CD4-positive, alpha-beta T cell treated with Interleukin-1 beta for 1 hour (primary cell): ENCODE results near the gene PIK3C2B.
A peak's percentile ranks its signal among the peaks of the same experiment; 100 is the strongest.

Source experiments
- DNase-seq, 2 donors: peaks; one replicate each; pipeline ENCODE4 v3.0.0-alpha.2; 2020 to 2022

PIK3C2B gene

DNA sequence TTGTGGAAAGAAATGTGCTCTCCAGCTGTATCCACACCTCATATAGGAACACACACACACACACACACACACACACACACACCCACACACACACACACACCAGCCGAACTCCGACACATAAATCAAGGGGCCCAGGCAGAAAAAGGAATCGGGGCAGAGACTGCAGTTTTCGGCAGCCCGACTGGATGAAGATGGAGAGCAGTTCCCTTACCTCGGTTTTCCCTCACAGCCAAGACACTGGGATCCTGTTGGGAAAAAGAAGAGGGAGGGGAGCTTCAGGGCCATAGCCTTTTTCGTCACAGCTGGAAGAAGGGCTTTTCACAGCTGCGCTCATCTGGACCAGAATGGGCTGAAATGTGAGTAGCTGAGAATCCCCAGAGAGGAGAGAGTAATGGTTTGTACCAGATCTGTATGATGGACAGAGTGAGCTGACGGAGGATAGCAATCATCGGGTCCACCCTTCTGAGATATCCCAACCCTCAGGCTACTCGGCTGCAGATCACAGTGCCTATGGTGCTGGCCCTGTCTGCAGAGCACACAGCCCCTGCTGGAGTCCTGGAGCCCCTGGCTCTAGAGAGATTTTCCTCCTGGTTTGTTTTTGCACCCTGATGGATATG, 37.7 kb downstream of the PIK3C2B start:
- DNase-seq: no peak

DNA sequence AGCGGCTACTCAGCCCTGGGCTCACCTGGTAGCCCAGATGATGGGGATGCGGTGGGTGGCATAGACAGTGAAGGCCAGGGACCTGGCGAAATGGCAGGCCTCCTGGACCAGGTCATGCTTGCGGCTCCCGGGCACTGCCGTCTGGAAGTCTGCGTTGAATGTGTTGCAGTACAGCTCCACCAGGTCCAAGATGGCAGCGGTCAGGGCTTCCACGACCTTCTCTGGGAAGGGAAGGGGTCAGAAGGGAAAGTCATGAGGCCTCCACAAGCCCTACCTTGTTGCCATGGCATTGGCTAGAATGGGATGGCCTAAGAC, 38.8 kb downstream of the PIK3C2B start:
- no peak for DNase-seq

DNA sequence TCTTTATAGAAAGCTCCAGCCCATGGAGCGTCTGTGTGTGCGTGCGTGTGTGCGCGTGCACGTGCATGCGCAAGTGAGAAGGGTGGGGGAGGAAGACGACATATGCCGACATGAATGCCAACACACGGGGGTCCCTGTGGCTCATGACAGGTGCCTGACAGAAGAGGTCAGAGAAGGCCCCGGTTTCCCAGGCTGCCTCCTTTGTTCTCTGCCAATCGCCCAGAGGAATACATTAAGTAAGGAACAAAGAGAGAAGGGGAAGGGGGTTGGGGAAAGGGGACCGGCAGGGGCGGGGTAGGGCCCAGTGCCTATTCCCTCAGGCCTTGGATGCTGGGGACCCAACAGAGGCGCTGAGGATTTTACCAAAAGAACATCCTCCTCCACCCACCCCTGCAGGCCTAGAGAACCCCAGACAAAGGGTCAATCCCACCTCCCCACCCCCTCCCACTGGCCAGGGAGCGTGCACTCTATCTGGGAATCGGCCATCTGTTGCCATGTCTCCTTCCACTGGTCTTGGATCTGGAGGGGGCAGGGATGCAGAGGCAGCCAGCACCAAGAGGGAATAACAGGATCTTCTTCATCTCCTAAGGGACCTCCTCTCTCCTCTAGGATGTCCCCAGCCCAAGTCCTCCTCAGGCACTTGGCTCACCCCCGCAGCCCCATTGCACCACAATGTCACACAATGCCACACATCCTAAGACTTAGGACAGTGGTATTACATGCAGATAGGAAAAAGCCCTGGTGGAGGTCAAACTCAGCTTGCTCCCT, 39.4 kb downstream of the PIK3C2B start:
- DNase-seq: no peak

DNA sequence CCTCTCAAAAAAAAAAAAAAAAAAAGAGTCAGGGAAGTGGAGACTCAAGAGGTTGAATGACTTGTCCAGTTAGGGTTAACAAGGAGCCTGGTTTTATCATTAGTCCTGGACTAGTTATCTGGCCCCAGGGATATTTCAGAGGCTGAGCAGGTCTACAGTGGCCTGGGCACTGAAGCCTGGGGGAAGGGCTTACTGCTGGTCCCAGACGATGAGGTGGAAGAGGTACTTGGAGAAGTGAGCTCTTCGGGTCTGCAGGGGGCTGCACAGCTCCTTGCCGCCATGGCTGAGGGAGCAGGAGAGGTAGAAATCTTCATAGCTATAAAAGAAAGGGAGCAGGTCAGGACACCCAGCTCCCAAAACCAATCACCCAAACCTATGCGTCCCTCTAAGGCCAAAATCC, 40.1 kb downstream of the PIK3C2B start:
- no peak for DNase-seq

DNA sequence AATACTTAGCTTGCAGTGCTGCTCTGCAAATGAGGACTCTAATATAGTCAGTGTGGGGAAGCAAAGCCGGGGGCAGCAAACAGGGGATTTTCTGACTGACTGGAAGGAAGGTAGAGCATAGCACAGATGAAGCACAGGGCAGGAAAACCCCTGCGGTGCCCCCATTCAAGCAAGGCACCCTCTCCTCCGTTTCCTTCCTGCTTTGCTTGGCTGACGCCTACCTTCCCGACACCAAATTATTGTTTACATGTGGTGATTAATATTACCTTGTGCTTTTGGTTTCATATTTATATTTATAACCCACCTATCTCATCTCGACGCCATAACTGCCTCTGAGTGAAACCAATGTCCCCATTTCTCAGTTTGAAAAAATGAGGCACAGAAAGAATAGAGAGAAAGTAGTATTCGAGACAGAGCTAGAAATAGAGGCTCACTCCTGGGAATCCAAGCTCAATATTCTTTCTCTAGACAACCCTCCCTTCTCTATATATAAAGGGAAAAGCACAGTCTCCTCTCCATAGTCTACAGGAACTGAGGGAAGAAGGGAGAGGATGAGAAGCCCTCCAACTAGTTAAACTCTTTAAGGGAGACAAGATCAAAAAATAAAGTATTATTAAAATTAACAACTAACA, 41.3 kb downstream of the PIK3C2B start:
- DNase-seq: peak; percentile 87

DNA sequence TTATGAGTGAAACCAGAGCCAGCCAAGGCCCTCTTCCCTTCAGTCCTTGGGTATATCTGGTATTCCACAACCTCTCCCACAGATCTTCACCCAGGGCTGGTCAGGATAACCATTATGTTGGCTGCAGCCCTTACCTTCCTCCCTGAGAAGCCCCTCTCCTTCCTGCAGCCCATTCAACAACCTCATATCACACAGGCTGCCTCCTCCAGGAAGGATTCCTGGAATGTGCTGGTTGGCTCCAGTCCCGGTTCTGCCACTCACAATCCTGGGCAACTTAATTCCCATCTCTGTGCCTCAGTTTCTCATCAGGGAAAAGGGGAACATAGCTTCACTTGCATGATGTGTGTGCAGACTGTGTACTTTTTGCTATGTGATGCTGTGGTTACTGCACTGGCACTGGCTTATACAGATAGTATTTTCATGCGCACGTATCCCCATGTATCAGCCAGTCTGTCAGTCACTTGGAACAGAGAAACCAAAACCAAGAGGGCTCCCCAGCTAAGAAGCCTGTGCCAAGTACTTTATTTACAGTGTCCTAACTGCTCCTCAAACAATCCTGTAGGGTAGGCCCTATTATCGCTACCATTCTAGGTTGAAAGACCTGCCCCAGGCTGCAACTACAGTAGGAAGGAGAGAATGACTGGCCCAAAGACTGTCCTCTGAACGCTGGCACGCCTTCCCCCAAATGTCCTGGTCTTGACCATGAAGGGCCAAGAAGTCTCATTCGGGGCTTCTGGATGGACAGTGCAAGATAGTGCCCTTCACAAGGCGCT, 43.1 kb downstream of the PIK3C2B start:
- DNase-seq: no peak

DNA sequence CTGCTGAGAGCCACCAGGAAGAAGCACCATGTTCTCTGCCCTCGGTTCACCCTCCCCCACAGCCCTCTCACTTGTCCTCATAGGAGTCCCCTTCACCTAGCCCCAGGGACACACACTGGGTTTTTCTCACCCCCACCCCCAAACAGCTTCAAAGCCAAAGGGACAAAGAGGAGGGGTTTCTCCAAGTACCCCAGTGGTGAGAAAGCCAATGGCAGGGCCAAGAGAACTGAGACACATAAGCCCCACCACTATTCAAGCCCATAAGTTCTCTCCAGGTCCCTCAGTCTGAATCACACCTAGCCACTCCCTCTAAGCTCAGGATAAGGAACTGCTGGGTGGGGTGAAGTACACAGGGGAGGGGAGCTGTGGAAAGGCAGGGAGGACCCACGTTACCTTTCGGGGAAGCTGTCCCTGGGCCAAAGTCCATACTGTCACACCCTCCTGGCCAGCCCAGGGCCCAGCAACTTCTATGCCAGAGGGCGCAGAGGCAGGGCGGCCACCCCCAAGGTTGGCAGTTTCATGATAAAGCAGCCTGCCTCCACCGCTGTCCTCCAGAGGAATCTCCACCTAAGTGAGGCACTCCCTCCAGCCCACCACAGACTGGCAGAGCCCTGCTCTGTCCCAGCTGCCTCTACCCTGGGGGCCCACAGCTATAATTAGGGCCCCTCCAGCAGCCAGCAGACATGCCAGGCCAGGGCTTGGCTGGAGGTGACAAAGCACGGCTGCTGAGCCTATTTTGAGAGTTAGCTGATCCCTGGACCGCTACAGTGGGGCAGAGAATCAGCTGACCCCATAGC, 43.9 kb downstream of the PIK3C2B start:
- DNase-seq: no peak

DNA sequence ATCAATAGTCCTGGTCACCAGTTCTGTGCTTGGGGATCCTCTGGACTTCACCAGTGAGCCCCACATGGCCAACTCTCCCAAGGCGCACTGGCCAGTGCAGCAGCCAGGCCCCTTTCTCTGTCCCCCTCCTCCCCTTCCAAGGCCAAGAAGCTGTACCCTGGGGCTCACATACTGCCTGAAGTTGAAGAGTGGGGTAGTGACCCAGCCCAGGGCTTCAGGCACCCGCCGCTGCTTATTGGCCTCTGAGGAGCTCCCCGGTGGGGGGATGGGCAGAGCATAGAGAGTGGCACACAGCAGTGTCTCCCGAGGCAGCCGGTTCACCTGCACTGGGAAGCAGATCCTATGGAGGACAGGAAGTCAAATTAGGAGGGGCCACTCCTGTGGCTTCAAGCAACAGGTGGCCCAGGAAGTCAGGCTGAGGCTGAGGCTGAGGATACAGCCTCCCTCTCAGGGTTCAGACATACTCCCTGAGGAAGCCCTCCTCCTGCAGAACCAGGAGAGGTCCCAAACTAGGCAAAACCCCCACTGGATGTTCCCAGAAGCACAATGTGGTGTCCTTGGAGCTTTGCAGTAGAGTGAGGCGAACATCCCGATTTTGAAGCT, 44.8 kb downstream of the PIK3C2B start:
- DNase-seq: no peak

DNA sequence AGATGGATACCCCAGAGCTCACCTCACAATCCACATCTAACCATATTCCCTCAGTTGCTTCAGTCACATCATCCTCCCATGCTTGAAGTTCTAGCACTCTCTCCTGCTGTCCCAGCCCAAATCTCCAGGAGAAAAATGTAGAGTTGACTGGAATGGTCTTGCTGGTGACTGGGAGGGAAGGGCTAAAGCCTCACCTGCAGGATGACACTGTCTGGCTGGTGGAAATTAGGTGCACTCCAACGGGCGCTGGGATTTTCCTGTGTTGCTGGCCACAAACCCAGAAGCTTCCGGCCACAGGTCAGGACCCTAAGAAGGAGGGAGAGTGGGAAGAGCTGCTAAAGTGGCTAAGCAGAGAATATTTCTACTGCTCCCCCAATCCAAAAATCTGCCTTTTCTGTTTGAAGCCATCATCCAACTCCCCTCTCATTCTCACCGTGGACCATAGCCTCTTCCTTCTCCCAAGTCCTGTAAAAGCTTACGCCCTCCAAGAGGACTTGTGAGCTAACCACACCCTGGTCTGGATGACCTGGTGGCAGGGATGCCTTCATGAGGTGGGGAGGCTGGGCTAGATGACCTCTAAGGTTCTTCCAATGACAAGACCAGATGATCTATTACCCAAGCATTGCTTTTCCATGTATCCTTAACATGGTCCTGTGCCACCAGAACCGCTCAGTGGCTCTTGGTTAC, 45.5 kb downstream of the PIK3C2B start:
- no peak for DNase-seq

DNA sequence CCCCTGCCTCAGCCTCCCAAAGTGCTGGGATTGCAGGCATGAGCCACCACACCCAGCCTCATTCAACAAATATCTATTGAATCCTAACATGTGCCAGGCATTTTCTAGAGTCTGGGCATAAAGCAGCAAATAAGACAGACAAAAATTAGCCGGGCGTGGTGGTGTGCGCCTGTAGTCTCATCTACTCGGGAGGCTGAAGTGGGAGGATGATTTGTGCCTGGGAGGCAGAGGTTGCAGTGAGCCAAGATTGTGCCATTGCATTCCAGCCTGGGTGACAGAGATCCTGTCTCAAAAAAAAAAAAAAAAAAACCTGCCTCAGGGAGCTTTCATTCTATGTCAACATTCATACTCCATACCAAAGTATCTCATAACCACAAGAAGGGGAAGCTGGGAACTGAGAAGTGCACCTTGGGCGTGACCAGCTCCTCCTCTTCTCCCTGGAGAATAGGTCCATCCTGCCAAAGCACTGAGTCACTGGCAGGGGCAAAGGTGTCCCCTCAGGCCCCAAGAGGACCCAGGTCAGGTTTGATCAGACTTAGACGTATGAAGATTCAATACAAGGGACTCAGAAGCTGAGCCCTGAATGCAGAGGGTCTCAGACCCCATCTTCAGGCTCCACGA, 46.2 kb downstream of the PIK3C2B start:
- no peak for DNase-seq

DNA sequence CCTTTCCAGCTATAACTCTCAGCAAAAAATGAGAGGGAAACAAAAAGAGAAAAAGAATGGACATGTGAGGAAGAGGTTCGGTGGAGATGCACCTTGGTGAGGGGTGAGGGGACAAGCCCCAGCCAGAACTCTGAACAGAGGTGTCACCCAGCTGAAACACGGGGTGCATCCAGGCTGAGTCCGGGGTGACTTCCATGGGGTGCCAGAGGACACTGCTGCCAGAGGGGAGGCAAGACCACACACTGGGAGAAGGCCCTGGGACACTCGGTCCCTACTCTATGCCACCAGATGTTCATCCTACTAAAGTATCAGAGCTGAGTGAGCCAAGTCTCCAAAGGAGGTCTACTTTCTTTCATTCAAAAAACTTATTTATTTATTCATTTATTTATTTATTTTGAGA, 46.9 kb downstream of the PIK3C2B start:
- no peak for DNase-seq

DNA sequence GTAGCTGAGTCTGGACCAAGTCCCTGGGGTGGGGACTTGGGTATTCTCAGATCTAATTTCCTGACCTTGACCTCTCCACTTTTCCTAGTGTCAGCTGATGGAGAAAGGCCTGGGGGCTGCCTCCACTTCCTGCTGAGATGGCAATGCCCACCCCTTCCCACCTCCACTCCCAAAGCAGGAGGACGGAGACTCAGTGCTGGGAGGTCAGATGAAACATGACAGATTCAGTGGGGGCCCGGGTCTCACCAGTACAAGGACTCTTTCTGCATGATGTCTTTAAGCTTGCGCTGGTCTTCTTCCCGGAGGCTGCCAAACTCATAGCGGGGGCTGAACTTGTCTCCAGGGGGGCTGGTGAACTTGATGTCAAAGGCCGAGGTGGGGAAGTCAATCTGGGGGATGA, 47.4 kb downstream of the PIK3C2B start:
- no peak for DNase-seq

DNA sequence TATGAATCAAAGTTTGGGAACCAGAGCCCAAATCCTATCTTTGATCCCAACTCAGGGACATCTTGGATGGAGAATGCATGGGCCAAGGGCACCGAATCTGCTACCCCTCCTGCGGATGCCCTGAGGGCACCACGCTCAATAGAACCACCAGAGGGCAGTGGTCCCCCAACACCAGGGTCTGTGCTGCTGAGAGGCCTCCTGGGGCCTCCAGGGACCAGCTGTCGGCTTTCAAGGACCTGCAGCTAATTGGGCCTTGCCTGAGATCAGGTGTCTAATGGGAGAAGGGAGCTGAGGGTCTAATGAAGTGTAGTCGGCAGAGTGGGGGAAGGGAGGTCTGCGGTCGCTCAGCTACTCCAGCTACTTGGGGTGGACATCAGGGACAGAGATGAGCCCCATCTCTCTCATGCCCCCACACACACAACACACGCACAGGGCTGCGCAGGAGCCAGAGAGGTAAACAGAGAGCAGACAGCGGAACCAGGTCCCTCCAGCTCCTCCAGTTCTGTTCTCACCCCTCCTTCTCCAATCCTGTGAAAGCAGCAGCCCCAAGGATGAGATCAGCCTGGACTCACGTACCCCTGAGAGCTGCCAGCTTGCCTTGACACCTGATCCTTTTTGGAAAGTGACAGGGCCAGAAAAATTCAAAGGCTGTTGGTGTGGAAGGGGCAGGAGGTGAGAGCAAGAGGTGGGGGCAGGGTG, 48.0 kb downstream of the PIK3C2B start:
- DNase-seq: peak; percentile 83 to 85

DNA sequence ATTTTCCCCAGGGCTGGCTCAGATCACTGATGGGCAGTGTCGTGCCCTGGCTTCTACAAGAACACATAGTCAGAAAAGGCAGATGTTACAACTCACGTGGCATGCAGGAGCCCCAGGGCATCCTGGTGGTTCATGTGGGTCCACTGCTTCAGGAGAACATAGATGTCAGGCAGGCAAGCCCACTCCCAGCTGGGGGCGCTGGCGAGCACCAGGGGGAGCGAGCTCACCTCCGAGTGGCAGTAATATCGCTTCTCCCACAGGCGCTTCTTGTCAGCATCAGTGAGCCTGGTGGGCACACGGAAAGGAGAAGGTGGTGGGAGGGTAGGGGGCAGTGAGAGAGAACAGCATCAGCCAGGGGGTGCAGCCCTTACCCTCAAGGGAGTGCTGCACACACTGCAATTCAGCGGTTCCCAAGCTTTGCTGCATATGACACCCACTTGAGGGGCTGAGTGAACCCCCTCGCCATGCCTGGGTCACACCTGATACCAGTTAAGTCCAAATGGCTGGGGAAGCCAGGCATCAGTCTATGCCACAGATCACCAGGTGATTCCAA, 48.7 kb downstream of the PIK3C2B start:
- peak; percentile 43 to 54 for DNase-seq
